GM23338 (cell line): ENCODE measurements around the gene DYNC2LI1. TPM values are rescaled to one million over a fixed set of nuclear protein-coding genes. Genes with fewer than 3 reads are reported as not detected.

ENCODE experiments used
- ATAC-seq: fragments of 200-7000 bp; cut with Tn5 transposase; 3 replicates; pipeline ENCODE4 v1.9.1; 2020
- DNase-seq: peaks from one replicate; pipeline ENCODE4 v3.0.0-alpha.2; 2015; ENCODE audit warnings: low spot score
- H2AFZ ChIP-seq: fragments of 200-600 bp; sonication (generic); 2 replicates; pipeline ENCODE4 v1.8.0; 2016; ENCODE audit warnings: antibody characterized with exemption, mild to moderate bottlenecking, moderate library complexity
- H3F3A ChIP-seq: fragments of 200-600 bp; sonication (generic); replicated peaks from 2 replicates; pipeline ENCODE4 v1.8.0; 2017; ENCODE audit warnings: antibody characterized with exemption, mixed run types, low read depth
- H3K27ac ChIP-seq: fragments of 200-600 bp; sonication (generic); 2 replicates; pipeline ENCODE4 v1.6.1; 2016; ENCODE audit warnings: low read depth
- H3K27me3 ChIP-seq: fragments of 200-600 bp; sonication (generic); 2 replicates; pipeline ENCODE4 v1.8.0; 2016; ENCODE audit warnings: mild to moderate bottlenecking, mixed run types, moderate library complexity; ENCODE audit not compliant: insufficient read depth
- H3K36me3 ChIP-seq: fragments of 200-600 bp; sonication (generic); 2 replicates; pipeline ENCODE4 v1.8.0; 2016; ENCODE audit warnings: mild to moderate bottlenecking; ENCODE audit not compliant: insufficient read depth
- H3K4me1 ChIP-seq: fragments of 200-600 bp; sonication (generic); 2 replicates; pipeline ENCODE4 v1.8.0; 2016; ENCODE audit warnings: mild to moderate bottlenecking, moderate library complexity; ENCODE audit not compliant: insufficient read depth
- H3K4me2 ChIP-seq: fragments of 200-600 bp; sonication (generic); 2 replicates; pipeline ENCODE4 v1.7.1; 2017; ENCODE audit warnings: mixed run types
- H3K4me3 ChIP-seq: fragments of 200-600 bp; sonication (generic); 2 replicates; pipeline ENCODE4 v1.6.1; 2016; ENCODE audit warnings: mixed run types
- H3K79me2 ChIP-seq: fragments of 200-600 bp; sonication (generic); replicated peaks from 2 replicates; pipeline ENCODE4 v1.8.0; 2017; ENCODE audit warnings: mild to moderate bottlenecking; ENCODE audit not compliant: insufficient read depth
- H3K9me2 ChIP-seq: fragments of 200-600 bp; sonication (generic); 2 replicates; pipeline ENCODE4 v1.8.0; 2017; ENCODE audit not compliant: insufficient read depth
- H4K20me1 ChIP-seq: fragments of 200-600 bp; sonication (generic); replicated peaks from 2 replicates; pipeline ENCODE4 v1.8.0; 2017; ENCODE audit warnings: mild to moderate bottlenecking; ENCODE audit not compliant: insufficient read depth
- H3K27ac Mint-ChIP-seq: 2 replicates; pipeline ENCODE4 v1.8.0; 2020; ENCODE audit warnings: inconsistent platforms, mild to moderate bottlenecking, moderate library complexity, mixed read lengths
- H3K27me3 Mint-ChIP-seq: 3 replicates; pipeline ENCODE4 v1.8.0; 2022; ENCODE audit warnings: low read depth, mild to moderate bottlenecking, moderate library complexity, mixed read lengths, inconsistent platforms; ENCODE audit not compliant: insufficient read depth, poor library complexity
- H3K36me3 Mint-ChIP-seq: 3 replicates; pipeline ENCODE4 v1.8.0; 2021; ENCODE audit warnings: low read depth, mild to moderate bottlenecking, inconsistent platforms, moderate library complexity, mixed read lengths
- H3K4me1 Mint-ChIP-seq: 3 replicates; pipeline ENCODE4 v1.8.0; 2020; ENCODE audit warnings: mild to moderate bottlenecking, inconsistent platforms, mixed read lengths
- H3K4me3 Mint-ChIP-seq: 3 replicates; pipeline ENCODE4 v1.8.0; 2021; ENCODE audit warnings: moderate library complexity, mild to moderate bottlenecking, inconsistent platforms, mixed read lengths
- H3K9me3 Mint-ChIP-seq: 3 replicates; pipeline ENCODE4 v1.8.0; 2020; ENCODE audit warnings: moderate library complexity, mild to moderate bottlenecking, inconsistent platforms, mixed read lengths
- CREB1 ChIP-seq: fragments of 250-450 bp; sonication (Bioruptor Pico); IDR thresholded peaks from 2 replicates; pipeline ENCODE4 v1.5.0; 2020; ENCODE audit warnings: low read depth, mild to moderate bottlenecking, moderate library complexity
- CTCF ChIP-seq, 2 experiments: fragments of 200-600 bp in 1 of 2; sonication (generic) in 1 of 2; conservative IDR thresholded peaks; 2 replicates each; pipeline versions ENCODE4 v1.5.1 to v1.6.1; 2016 to 2017; ENCODE audit warnings: antibody characterized with exemption in 2 of 2, low read depth in 2 of 2, mild to moderate bottlenecking in 2 of 2, moderate library complexity in 1 of 2
- ETS1 ChIP-seq: IDR thresholded peaks from 2 replicates; pipeline ENCODE4 v1.6.1; 2016; ENCODE audit warnings: antibody characterized with exemption
- EZH2 ChIP-seq: fragments of 200-600 bp; sonication (generic); IDR thresholded peaks from one replicate; pipeline ENCODE4 v1.8.0; 2017; ENCODE audit warnings: antibody characterized with exemption, mild to moderate bottlenecking, low read depth; ENCODE audit not compliant: unreplicated experiment
- EZH2phosphoT487 ChIP-seq: fragments of 200-600 bp; sonication (generic); IDR thresholded peaks from one replicate; pipeline ENCODE4 v1.8.1; 2018; ENCODE audit warnings: antibody characterized with exemption; ENCODE audit not compliant: unreplicated experiment
- JUNB ChIP-seq: IDR thresholded peaks from one replicate; pipeline ENCODE4 v1.6.1; 2016; ENCODE audit warnings: antibody characterized with exemption; ENCODE audit not compliant: unreplicated experiment
- NANOG ChIP-seq: IDR thresholded peaks from 2 replicates; pipeline ENCODE4 v1.6.1; 2016; ENCODE audit warnings: antibody characterized with exemption, borderline replicate concordance
- POLR2AphosphoS5 ChIP-seq: IDR thresholded peaks from 2 replicates; pipeline ENCODE4 v1.6.1; 2016; ENCODE audit warnings: antibody characterized with exemption, low read depth
- STAT1 ChIP-seq: IDR thresholded peaks from one replicate; pipeline ENCODE4 v1.6.1; 2016; ENCODE audit warnings: antibody characterized with exemption; ENCODE audit not compliant: unreplicated experiment
- ZNF114 ChIP-seq: fragments of 250-450 bp; sonication (Bioruptor Pico); IDR thresholded peaks from 2 replicates; pipeline ENCODE4 v1.5.0; 2020; ENCODE audit warnings: mild to moderate bottlenecking, moderate library complexity
- ZNF331 ChIP-seq: fragments of 250-450 bp; sonication (Bioruptor Pico); IDR thresholded peaks from 2 replicates; pipeline ENCODE4 v1.5.0; 2020; ENCODE audit warnings: low read depth, mild to moderate bottlenecking, moderate library complexity
- polyA plus RNA-seq: library from polyadenylated mRNA; unstranded; fragments of >200 nt; fragmentation: Nextera tagmentation; extraction: Ambion mirVana; gene quantifications from 2 replicates; pipeline ENCODE4 v1.2.1, GENCODE V29; 2016
- total RNA-seq: library from RNA; depleted of rRNA; stranded (reverse); fragments of >200 nt; shearing (Covaris generic); gene quantifications from 2 replicates; pipeline ENCODE4 v1.2.3, GENCODE V29; 2014
- TF ChIP-seq, protein P1 (sequence below): IDR thresholded peaks from one replicate; pipeline ENCODE4 v1.6.1; 2018; ENCODE audit warnings: antibody characterized with exemption; ENCODE audit not compliant: unreplicated experiment
- TF ChIP-seq, protein P2 (sequence below): fragments of 250-450 bp; sonication (Bioruptor Pico); IDR thresholded peaks from 2 replicates; pipeline ENCODE4 v1.5.0; 2020; ENCODE audit warnings: mild to moderate bottlenecking, moderate library complexity

The DYNC2LI1 gene
- total and polyA plus RNA-seq, 2 experiments from 2014 or later = 8.4 to 11.5 TPM

DNA sequence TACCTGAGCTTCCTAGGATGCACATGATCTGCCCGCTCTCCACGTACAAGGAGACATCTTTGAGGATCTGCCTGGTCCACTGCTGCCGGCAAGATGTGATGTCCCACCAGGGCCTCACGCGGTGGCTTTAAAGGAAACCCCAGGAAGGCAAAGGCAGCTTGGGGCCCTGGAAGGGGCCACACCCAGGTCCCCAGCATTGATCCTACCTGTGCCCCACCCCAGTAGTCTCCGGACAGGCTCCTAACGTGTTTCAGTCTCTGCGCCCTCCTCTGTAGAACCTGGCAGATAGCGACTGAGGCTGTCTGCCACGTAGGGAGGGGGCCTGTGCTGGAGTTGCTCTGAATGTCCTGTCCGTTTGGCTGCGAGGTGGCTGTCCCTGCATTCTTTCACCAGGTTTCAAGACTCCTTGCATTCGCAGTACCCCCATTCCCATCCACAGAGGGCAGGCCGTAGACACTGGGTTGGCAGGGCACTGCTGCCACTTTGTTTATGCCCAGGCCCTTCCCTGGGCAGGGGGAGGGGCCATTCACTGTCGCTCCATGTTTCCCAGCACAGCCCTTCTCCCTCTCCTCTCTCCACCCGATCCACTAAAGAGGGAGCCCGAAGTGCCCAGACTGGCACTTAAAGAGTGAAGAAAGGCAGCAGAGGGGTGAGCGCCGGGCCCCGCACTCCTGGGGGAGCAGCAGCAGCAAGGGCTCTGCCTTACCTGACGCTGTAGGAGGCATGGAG, 64.2 kb downstream of the DYNC2LI1 start:
- H3K4me1 ChIP-seq = no peaks in the 10 kb centered on the region; the same call in 1 of the 2 replicates
- Mint-ChIP-seq H3K4me1 (peaks cover 15% of the 10 kb centered on the region), H3K27me3 (peaks cover 5% of the 10 kb centered on the region), H3K36me3 (no peaks in the 10 kb centered on the region), H3K27ac (no peak overlapping the region), H3K4me3 (no peak overlapping the region), H3K9me3 (no peaks in the 10 kb centered on the region)
- no peaks in the 10 kb centered on the region for H3K9me2 ChIP-seq
- DNase-seq (no peak), ATAC-seq (no peak; the same call in 2 of the 3 replicates)
- no peaks in the 10 kb centered on the region for H3F3A ChIP-seq
- no peaks in the 10 kb centered on the region for H3K79me2 ChIP-seq
- H2AFZ ChIP-seq = peak overlapping the region; percentile 74; the same call in 1 of the 2 replicates
- H3K4me2 ChIP-seq = no peak overlapping the region
- no peaks in the 10 kb centered on the region for H3K36me3 ChIP-seq
- no peak overlapping the region for H3K4me3 ChIP-seq
- H3K27me3 ChIP-seq = no peaks in the 10 kb centered on the region
- H4K20me1 ChIP-seq = no peaks in the 10 kb centered on the region
- TF ChIP-seq EZH2phosphoT487 (no peak), CTCF (conservative IDR thresholded peaks at IDR 0.05; ENCODE audit: low read depth in 2 of 2) (no peak), ZNF114 (CRISPR knock-in tag) (no peak), JUNB (no peak), NANOG (no peak), ETS1 (no peak), CREB1 (no peak), ZNF331 (CRISPR knock-in tag) (no peak), EZH2 (no peak), POLR2AphosphoS5 (no peak), STAT1 (no peak)
- TF ChIP-seq, protein P1, sequence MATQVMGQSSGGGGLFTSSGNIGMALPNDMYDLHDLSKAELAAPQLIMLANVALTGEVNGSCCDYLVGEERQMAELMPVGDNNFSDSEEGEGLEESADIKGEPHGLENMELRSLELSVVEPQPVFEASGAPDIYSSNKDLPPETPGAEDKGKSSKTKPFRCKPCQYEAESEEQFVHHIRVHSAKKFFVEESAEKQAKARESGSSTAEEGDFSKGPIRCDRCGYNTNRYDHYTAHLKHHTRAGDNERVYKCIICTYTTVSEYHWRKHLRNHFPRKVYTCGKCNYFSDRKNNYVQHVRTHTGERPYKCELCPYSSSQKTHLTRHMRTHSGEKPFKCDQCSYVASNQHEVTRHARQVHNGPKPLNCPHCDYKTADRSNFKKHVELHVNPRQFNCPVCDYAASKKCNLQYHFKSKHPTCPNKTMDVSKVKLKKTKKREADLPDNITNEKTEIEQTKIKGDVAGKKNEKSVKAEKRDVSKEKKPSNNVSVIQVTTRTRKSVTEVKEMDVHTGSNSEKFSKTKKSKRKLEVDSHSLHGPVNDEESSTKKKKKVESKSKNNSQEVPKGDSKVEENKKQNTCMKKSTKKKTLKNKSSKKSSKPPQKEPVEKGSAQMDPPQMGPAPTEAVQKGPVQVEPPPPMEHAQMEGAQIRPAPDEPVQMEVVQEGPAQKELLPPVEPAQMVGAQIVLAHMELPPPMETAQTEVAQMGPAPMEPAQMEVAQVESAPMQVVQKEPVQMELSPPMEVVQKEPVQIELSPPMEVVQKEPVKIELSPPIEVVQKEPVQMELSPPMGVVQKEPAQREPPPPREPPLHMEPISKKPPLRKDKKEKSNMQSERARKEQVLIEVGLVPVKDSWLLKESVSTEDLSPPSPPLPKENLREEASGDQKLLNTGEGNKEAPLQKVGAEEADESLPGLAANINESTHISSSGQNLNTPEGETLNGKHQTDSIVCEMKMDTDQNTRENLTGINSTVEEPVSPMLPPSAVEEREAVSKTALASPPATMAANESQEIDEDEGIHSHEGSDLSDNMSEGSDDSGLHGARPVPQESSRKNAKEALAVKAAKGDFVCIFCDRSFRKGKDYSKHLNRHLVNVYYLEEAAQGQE = no peak
- TF ChIP-seq, protein P2, sequence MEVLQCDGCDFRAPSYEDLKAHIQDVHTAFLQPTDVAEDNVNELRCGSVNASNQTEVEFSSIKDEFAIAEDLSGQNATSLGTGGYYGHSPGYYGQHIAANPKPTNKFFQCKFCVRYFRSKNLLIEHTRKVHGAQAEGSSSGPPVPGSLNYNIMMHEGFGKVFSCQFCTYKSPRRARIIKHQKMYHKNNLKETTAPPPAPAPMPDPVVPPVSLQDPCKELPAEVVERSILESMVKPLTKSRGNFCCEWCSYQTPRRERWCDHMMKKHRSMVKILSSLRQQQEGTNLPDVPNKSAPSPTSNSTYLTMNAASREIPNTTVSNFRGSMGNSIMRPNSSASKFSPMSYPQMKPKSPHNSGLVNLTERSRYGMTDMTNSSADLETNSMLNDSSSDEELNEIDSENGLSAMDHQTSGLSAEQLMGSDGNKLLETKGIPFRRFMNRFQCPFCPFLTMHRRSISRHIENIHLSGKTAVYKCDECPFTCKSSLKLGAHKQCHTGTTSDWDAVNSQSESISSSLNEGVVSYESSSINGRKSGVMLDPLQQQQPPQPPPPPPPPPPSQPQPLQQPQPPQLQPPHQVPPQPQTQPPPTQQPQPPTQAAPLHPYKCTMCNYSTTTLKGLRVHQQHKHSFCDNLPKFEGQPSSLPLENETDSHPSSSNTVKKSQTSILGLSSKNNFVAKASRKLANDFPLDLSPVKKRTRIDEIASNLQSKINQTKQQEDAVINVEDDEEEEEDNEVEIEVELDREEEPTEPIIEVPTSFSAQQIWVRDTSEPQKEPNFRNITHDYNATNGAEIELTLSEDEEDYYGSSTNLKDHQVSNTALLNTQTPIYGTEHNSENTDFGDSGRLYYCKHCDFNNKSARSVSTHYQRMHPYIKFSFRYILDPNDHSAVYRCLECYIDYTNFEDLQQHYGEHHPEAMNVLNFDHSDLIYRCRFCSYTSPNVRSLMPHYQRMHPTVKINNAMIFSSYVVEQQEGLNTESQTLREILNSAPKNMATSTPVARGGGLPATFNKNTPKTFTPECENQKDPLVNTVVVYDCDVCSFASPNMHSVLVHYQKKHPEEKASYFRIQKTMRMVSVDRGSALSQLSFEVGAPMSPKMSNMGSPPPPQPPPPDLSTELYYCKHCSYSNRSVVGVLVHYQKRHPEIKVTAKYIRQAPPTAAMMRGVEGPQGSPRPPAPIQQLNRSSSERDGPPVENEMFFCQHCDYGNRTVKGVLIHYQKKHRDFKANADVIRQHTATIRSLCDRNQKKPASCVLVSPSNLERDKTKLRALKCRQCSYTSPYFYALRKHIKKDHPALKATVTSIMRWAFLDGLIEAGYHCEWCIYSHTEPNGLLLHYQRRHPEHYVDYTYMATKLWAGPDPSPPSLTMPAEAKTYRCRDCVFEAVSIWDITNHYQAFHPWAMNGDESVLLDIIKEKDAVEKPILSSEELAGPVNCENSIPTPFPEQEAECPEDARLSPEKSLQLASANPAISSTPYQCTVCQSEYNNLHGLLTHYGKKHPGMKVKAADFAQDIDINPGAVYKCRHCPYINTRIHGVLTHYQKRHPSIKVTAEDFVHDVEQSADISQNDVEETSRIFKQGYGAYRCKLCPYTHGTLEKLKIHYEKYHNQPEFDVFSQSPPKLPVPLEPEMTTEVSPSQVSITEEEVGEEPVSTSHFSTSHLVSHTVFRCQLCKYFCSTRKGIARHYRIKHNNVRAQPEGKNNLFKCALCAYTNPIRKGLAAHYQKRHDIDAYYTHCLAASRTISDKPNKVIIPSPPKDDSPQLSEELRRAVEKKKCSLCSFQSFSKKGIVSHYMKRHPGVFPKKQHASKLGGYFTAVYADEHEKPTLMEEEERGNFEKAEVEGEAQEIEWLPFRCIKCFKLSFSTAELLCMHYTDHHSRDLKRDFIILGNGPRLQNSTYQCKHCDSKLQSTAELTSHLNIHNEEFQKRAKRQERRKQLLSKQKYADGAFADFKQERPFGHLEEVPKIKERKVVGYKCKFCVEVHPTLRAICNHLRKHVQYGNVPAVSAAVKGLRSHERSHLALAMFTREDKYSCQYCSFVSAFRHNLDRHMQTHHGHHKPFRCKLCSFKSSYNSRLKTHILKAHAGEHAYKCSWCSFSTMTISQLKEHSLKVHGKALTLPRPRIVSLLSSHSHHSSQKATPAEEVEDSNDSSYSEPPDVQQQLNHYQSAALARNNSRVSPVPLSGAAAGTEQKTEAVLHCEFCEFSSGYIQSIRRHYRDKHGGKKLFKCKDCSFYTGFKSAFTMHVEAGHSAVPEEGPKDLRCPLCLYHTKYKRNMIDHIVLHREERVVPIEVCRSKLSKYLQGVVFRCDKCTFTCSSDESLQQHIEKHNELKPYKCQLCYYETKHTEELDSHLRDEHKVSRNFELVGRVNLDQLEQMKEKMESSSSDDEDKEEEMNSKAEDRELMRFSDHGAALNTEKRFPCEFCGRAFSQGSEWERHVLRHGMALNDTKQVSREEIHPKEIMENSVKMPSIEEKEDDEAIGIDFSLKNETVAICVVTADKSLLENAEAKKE = no peak
- no peak overlapping the region for H3K27ac ChIP-seq
